ENCODE measurements around the gene NRP1.

DNA sequence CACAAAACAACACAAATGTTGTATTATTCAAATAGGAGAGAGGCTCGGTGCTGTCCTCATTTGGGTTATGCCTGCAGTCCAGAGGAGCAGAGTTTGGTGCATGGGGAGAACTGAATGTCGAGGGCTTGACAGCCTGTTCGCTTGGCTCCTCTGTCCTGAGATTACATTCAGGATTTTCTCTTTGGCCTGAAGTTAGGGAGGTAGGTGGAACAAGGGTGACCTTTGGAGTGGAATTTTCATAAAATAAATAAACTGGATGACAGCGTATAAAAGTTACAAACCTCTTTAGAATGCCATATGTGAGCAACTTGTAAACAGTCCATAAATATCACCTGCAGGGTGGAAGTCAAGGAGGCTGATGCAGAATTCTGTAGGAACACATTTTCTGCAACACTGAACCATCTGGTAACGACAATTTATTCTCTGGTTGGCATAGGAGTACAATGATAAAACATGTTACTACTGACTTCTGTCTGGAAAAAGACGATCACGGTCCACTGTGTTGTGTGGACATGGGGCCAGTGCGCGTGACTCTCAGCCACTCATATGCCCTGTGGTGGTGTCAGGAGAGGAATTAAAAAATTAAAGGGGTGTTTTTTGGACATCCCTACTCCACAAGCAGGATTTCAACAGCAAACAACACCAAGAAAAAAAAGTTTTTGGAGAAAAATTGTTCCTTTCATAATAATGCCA, 33.2 kb downstream of the NRP1 start:
- TF ChIP-seq, protein P1, sequence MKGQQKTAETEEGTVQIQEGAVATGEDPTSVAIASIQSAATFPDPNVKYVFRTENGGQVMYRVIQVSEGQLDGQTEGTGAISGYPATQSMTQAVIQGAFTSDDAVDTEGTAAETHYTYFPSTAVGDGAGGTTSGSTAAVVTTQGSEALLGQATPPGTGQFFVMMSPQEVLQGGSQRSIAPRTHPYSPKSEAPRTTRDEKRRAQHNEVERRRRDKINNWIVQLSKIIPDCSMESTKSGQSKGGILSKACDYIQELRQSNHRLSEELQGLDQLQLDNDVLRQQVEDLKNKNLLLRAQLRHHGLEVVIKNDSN (IDR thresholded peaks at IDR 0.05): no peak
- TF ChIP-seq, protein P2, sequence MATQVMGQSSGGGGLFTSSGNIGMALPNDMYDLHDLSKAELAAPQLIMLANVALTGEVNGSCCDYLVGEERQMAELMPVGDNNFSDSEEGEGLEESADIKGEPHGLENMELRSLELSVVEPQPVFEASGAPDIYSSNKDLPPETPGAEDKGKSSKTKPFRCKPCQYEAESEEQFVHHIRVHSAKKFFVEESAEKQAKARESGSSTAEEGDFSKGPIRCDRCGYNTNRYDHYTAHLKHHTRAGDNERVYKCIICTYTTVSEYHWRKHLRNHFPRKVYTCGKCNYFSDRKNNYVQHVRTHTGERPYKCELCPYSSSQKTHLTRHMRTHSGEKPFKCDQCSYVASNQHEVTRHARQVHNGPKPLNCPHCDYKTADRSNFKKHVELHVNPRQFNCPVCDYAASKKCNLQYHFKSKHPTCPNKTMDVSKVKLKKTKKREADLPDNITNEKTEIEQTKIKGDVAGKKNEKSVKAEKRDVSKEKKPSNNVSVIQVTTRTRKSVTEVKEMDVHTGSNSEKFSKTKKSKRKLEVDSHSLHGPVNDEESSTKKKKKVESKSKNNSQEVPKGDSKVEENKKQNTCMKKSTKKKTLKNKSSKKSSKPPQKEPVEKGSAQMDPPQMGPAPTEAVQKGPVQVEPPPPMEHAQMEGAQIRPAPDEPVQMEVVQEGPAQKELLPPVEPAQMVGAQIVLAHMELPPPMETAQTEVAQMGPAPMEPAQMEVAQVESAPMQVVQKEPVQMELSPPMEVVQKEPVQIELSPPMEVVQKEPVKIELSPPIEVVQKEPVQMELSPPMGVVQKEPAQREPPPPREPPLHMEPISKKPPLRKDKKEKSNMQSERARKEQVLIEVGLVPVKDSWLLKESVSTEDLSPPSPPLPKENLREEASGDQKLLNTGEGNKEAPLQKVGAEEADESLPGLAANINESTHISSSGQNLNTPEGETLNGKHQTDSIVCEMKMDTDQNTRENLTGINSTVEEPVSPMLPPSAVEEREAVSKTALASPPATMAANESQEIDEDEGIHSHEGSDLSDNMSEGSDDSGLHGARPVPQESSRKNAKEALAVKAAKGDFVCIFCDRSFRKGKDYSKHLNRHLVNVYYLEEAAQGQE (IDR thresholded peaks at IDR 0.05; ENCODE audit: low read depth): no peak
